ENCODE data around the gene CYP4F2. TPM values are rescaled to one million over a fixed set of nuclear protein-coding genes. Genes with fewer than 3 reads are reported as not detected.

CYP4F2 gene
- total RNA-seq, 1 experiment from 2014 or later, result not detected

DNA sequence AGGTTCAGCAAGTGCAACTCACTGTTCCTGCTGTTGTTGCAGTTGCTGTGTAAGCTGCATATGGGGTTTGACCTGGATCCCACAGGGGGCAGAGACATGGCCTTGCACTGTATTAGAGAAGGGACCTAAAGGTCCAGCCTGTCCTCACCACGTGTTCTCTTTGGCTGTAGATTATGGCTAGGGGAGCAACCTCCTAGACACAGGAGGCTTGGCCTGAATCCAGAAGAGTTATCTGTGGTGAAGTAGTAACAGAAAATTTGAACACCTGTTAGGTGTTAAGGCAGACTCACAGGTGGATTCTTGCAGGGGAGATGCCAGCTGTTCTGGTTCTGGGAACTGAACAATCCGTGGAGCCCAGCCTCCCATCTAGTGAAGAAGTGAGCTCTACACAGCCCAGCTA lies 39.9 kb upstream of the CYP4F2 start:
- intact Hi-C loops (cut with micrococcal nuclease; ENCODE audit: unreplicated experiment), result no loop called here
- peaks cover 20% of the 10 kb centered on the region for H3K9me3 Mint-ChIP-seq (ENCODE audit: unreplicated experiment)

DNA sequence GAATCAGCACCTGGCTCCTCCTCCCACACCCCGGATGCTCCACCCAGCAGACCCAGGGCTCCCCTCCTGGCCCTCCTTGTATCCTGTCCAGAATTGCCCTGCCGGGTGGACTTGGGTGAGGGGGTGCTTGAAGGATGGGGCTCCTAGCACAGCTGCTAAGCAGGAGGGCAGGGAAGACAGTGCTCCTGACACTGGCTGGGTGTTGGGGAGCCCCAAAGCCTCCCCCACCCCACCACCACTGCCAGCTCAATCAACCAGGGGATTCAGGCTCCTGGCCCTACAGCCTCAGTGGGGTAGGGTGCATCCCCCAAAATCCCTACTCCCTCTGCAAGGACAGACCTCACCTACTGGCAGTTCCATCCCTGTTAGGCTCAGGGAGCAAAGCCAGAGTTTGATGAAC lies 39.1 kb upstream of the CYP4F2 start:
- no peak overlapping the region for H3K4me3 Mint-ChIP-seq (ENCODE audit: unreplicated experiment)
- H3K9me3 Mint-ChIP-seq (ENCODE audit: unreplicated experiment), result peaks cover 14% of the 10 kb centered on the region
- TF ChIP-seq, protein P1, sequence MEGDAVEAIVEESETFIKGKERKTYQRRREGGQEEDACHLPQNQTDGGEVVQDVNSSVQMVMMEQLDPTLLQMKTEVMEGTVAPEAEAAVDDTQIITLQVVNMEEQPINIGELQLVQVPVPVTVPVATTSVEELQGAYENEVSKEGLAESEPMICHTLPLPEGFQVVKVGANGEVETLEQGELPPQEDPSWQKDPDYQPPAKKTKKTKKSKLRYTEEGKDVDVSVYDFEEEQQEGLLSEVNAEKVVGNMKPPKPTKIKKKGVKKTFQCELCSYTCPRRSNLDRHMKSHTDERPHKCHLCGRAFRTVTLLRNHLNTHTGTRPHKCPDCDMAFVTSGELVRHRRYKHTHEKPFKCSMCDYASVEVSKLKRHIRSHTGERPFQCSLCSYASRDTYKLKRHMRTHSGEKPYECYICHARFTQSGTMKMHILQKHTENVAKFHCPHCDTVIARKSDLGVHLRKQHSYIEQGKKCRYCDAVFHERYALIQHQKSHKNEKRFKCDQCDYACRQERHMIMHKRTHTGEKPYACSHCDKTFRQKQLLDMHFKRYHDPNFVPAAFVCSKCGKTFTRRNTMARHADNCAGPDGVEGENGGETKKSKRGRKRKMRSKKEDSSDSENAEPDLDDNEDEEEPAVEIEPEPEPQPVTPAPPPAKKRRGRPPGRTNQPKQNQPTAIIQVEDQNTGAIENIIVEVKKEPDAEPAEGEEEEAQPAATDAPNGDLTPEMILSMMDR (IDR thresholded peaks at IDR 0.05; ENCODE audit: insufficient read depth in 1 of 2, low read depth in 1 of 2, low read length in 1 of 2, severe bottlenecking in 1 of 2, unreplicated experiment in 1 of 2), result no peak
- Histone ChIP-seq H3K27me3 (replicated peaks; ENCODE audit: control insufficient read depth, insufficient read depth, low read length) (no peaks in the 10 kb centered on the region), H3K9me3 (no peaks in the 10 kb centered on the region), H3K4me1 (no peaks in the 10 kb centered on the region), H3K4me3 (ENCODE audit: low read depth, low read length) (no peak overlapping the region), H3K36me3 (ENCODE audit: control insufficient read depth, insufficient read depth, low read length) (no peaks in the 10 kb centered on the region)
- no peaks in the 10 kb centered on the region for H3K27me3 Mint-ChIP-seq (ENCODE audit: insufficient read depth, unreplicated experiment)
- DNase-seq, result no peak
- BruUV-seq (replicated peaks), result no TSS peak
- no peaks in the 10 kb centered on the region for H3K36me3 Mint-ChIP-seq (ENCODE audit: insufficient read depth, unreplicated experiment)
- no peaks in the 10 kb centered on the region for H3K4me1 Mint-ChIP-seq (ENCODE audit: low read depth, unreplicated experiment)
- H3K27ac Mint-ChIP-seq (ENCODE audit: unreplicated experiment), result no peak overlapping the region
- intact Hi-C loops (cut with micrococcal nuclease; ENCODE audit: unreplicated experiment), result no loop called here
- ChIA-PET POLR2A (no interaction called here), CTCF (no interaction called here)

More for the DNA sequence above, 39.9 kb upstream of the CYP4F2 start:
- DNase-seq, result no peak
- H3K27ac Mint-ChIP-seq (ENCODE audit: unreplicated experiment), result no peak overlapping the region
- Histone ChIP-seq H3K4me1 (no peaks in the 10 kb centered on the region), H3K4me3 (ENCODE audit: low read depth, low read length) (no peak overlapping the region), H3K9me3 (no peaks in the 10 kb centered on the region), H3K36me3 (ENCODE audit: control insufficient read depth, insufficient read depth, low read length) (no peaks in the 10 kb centered on the region), H3K27me3 (replicated peaks; ENCODE audit: control insufficient read depth, insufficient read depth, low read length) (no peaks in the 10 kb centered on the region)
- TF ChIP-seq, protein P1 (IDR thresholded peaks at IDR 0.05; ENCODE audit: insufficient read depth in 1 of 2, low read depth in 1 of 2, low read length in 1 of 2, severe bottlenecking in 1 of 2, unreplicated experiment in 1 of 2), result no peak
- ChIA-PET CTCF (no interaction called here), POLR2A (no interaction called here)
- no TSS peak for BruUV-seq (replicated peaks)
- no peaks in the 10 kb centered on the region for H3K36me3 Mint-ChIP-seq (ENCODE audit: insufficient read depth, unreplicated experiment)
- H3K4me3 Mint-ChIP-seq (ENCODE audit: unreplicated experiment), result no peak overlapping the region
- no peaks in the 10 kb centered on the region for H3K4me1 Mint-ChIP-seq (ENCODE audit: low read depth, unreplicated experiment)
- H3K27me3 Mint-ChIP-seq (ENCODE audit: insufficient read depth, unreplicated experiment), result peaks cover 3% of the 10 kb centered on the region

DNA sequence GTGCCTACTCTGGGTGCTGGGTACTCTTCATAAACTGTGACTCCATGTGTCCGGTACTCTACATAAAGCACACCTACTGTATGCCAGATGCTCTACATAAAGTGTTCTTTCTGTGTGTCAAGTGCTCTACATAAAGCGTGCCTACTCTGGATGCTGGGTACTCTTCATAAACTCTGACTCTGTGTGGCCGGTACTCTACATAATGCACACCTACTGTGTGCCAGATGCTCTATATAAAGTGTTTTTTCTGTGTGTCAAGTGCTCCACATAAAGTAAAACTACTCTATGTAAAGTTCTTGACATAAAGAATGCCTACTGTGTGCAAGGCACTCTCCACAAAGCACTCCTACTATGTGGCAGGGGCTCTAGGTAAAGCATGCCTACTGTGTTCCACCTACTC lies 38.3 kb upstream of the CYP4F2 start:
- peaks cover 14% of the 10 kb centered on the region for H3K9me3 Mint-ChIP-seq (ENCODE audit: unreplicated experiment)
- H3K4me1 ChIP-seq, result no peaks in the 10 kb centered on the region
- no peaks in the 10 kb centered on the region for H3K36me3 Mint-ChIP-seq (ENCODE audit: insufficient read depth, unreplicated experiment)
- POLR2A ChIA-PET, result no interaction called here
- TF ChIP-seq, protein P1 (IDR thresholded peaks at IDR 0.05; ENCODE audit: insufficient read depth in 1 of 2, low read depth in 1 of 2, low read length in 1 of 2, severe bottlenecking in 1 of 2, unreplicated experiment in 1 of 2), result no peak
- peaks cover 2% of the 10 kb centered on the region for H3K27me3 Mint-ChIP-seq (ENCODE audit: insufficient read depth, unreplicated experiment)
- H3K4me3 Mint-ChIP-seq (ENCODE audit: unreplicated experiment), result no peak overlapping the region
- H3K4me3 ChIP-seq (ENCODE audit: low read depth, low read length), result no peak overlapping the region
- H3K9me3 ChIP-seq, result no peaks in the 10 kb centered on the region
- H3K36me3 ChIP-seq (ENCODE audit: control insufficient read depth, insufficient read depth, low read length), result no peaks in the 10 kb centered on the region
- CTCF ChIA-PET, result no interaction called here
- no peaks in the 10 kb centered on the region for H3K27me3 ChIP-seq (replicated peaks; ENCODE audit: control insufficient read depth, insufficient read depth, low read length)
- no peak overlapping the region for H3K27ac Mint-ChIP-seq (ENCODE audit: unreplicated experiment)
- no peak for DNase-seq
- H3K4me1 Mint-ChIP-seq (ENCODE audit: low read depth, unreplicated experiment), result no peaks in the 10 kb centered on the region
- no TSS peak for BruUV-seq (replicated peaks)
- intact Hi-C loops (cut with micrococcal nuclease; ENCODE audit: unreplicated experiment), result no loop called here
